Naive B cell (primary cell): ENCODE measurements around the gene PIPOX. TPM values are rescaled to one million over a fixed set of nuclear protein-coding genes. Genes with fewer than 3 reads are reported as not detected.

Source experiments
- ATAC-seq, 2 donors: fragments of 150-1000 bp; cut with Tn5 transposase; 2 replicates each; pipeline ENCODE4 v1.10.0; 2021; ENCODE audit warnings: low read depth in 2 of 2, mild to moderate bottlenecking in 2 of 2, moderate library complexity in 2 of 2
- DNase-seq: peaks from one replicate; pipeline ENCODE4 v3.0.0; 2022
- H3K27ac Mint-ChIP-seq, 6 donors: one replicate each; pipeline ENCODE4 v1.8.0; 2020 to 2022; ENCODE audit warnings: mild to moderate bottlenecking in 6 of 6, mixed read lengths in 6 of 6, moderate library complexity in 5 of 6, inconsistent platforms in 2 of 6
- H3K27me3 Mint-ChIP-seq, 3 donors: one replicate each; pipeline ENCODE4 v1.8.0; 2021 to 2022; ENCODE audit warnings: mixed read lengths in 3 of 3, mild to moderate bottlenecking in 1 of 3
- H3K36me3 Mint-ChIP-seq, 2 donors: one replicate each; pipeline ENCODE4 v1.8.0; 2020 to 2022; ENCODE audit warnings: mixed read lengths in 2 of 2, inconsistent platforms in 1 of 2, mild to moderate bottlenecking in 1 of 2
- H3K4me1 Mint-ChIP-seq, 3 donors: one replicate each; pipeline ENCODE4 v1.8.0; 2020 to 2022; ENCODE audit warnings: mixed read lengths in 3 of 3, inconsistent platforms in 1 of 3, mild to moderate bottlenecking in 1 of 3, moderate library complexity in 1 of 3
- H3K4me3 Mint-ChIP-seq, 8 donors: one replicate each; pipeline ENCODE4 v1.8.0; 2020 to 2022; ENCODE audit warnings: mild to moderate bottlenecking in 8 of 8, mixed read lengths in 8 of 8, moderate library complexity in 8 of 8, inconsistent platforms in 2 of 8
- H3K9me3 Mint-ChIP-seq, 7 donors: one replicate each; pipeline ENCODE4 v1.8.0; 2020 to 2022; ENCODE audit warnings: mixed read lengths in 7 of 7, mild to moderate bottlenecking in 5 of 7, inconsistent platforms in 2 of 7, moderate library complexity in 1 of 7
- polyA plus RNA-seq, 6 donors: library from polyadenylated mRNA; unstranded; fragments of 300-500 nt; fragmentation: Illumina TruSeq; gene quantifications; one replicate each; pipeline ENCODE4 v1.2.3, GENCODE V29; 2021; ENCODE audit warnings: low read depth in 6 of 6

The PIPOX gene
- polyA plus RNA-seq, 6 donors from 2014 or later, result 0.23 to 2.8 (median 0.98) TPM

- no peaks in the 10 kb centered on the region for H3K27me3 Mint-ChIP-seq
- H3K9me3 Mint-ChIP-seq, result no peaks in the 10 kb centered on the region
- peak overlapping the region in 1 of 6 donors; percentile 47 for H3K27ac Mint-ChIP-seq
- ATAC-seq (no peak), DNase-seq (no peak)
- H3K36me3 Mint-ChIP-seq, result peaks cover 0 to 29% of the 10 kb centered on the region in 2 donors
- H3K4me3 Mint-ChIP-seq, result no peak overlapping the region
- peaks cover 0 to 7% (median 2%) of the 10 kb centered on the region in 3 donors for H3K4me1 Mint-ChIP-seq
Measured at GRCh38 chr17:29090750-29091605, 48.0 kb downstream of the PIPOX start.

DNA sequence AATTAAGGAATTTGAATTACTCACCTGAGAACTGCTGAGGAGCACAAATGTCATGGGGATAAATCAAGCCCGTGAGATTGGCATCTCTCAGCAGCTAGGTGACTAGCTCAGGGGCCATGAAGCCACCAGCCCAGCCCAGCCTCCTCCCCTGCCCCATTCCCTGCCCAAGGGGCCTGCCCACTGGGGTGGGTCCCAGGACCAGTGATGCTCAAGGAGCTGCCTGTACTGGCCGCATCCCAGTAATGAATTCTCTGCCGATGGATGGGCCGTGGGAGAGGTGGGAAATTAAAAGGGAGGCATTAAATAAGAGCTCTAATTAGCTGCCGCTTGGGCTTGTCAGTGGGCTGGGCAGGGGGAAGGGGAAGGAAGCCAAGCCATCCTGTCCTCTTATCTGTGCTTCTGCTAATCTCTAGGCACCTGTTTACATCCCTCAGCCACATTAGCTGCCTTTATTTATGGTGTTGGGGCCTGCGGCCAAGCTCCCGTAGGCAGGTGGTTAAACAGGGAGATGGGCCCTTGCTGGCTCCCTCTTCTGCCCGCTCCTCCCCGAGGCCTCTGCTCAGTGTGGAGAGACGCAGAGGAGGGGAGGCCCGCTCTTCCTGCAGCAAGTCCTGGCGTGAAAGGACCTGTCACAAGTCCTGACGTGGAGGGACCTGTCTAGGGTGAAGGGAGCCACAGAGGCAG is 48.8 kb downstream of the PIPOX start:
- Mint-ChIP-seq H3K36me3 (peaks cover 0 to 34% of the 10 kb centered on the region in 2 donors), H3K27ac (peak overlapping the region in 3 of 6 donors; percentile 39 to 81 (median 71)), H3K27me3 (no peaks in the 10 kb centered on the region), H3K4me3 (no peak overlapping the region), H3K4me1 (peaks cover 0 to 7% (median 2%) of the 10 kb centered on the region in 3 donors), H3K9me3 (no peaks in the 10 kb centered on the region)
- DNase-seq, result no peak
- no peak for ATAC-seq

DNA sequence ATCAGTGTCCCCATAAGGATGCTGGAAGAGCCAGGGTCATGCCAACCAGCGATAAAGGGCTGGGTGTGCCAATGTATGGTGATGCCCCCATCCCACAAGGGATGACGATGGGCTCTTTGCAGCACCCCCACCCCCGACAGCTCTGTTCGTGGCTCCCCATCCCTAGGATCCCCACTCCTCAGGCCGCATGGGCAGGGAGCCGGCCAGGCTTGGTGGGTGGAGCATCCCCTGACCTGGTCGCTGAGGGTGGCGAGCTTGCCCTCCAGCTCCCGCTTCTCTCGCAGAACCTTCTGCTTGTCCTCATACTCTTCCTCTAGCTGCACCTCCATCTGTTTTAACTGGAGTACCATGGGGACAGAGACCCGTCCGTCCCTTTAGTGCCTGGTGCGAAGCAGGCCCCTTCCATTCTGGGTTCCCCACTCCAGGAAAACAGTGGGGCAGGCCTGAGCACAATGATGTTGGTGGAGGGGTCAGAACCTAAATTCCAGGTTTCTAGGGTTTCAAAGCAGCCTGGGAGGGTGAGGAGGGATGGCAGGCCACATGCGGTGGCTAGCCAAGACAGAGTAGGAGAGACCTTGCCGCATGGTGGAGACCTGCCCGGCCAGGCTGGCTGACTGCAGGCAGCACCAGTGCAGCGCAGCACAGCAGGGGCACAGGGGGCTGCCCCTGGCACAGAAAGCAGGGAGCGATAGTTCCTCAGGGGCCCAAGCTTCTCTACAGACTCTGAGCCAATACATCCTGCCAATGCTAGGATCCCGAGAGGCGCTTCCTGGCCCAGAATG is 50.3 kb downstream of the PIPOX start:
- H3K27me3 Mint-ChIP-seq, result no peaks in the 10 kb centered on the region
- H3K4me1 Mint-ChIP-seq, result peaks cover 0 to 6% (median 2%) of the 10 kb centered on the region in 3 donors
- H3K36me3 Mint-ChIP-seq, result peaks cover 0 to 40% of the 10 kb centered on the region in 2 donors
- ATAC-seq (no peak), DNase-seq (no peak)
- no peaks in the 10 kb centered on the region for H3K9me3 Mint-ChIP-seq
- peak overlapping the region in 1 of 8 donors; percentile 15 for H3K4me3 Mint-ChIP-seq
- peak overlapping the region in 2 of 6 donors; percentile 24 to 76 for H3K27ac Mint-ChIP-seq

DNA sequence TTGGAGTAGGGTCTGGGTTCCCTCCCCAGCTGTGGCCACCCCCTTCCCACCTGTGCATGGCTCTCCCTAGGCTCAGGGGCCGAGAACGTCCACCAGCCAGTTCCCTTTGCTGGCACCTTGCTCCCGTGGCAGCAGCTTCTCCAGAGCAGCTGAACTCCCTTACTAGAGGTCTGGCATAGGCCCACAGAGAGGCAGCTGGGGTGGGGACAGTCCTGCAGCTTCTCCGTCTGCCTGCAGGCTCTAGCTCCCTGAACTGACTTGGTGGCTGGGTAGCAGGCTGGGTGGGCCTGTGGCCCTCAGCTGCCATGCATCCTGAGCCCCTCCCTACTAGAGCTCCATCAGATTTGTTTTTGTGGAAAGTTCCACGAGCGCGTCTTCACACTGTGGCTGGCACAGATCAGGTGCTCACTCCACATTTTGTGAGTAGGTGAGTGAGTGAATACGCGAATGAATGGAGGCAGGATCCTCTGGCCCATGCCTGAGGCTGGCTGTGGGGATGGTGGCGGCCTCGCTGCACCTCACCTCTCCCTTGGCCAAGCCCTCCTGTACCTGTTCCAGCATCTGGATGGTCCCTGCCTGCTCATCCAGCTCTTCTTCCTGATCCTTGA is 51.3 kb downstream of the PIPOX start:
- H3K36me3 Mint-ChIP-seq, result peaks cover 0 to 38% of the 10 kb centered on the region in 2 donors
- no peak for ATAC-seq
- no peak overlapping the region for H3K27ac Mint-ChIP-seq

GRCh38 chr17:29095439-29095838 is 52.5 kb downstream of the PIPOX start:
- ATAC-seq, result no peak
- H3K36me3 Mint-ChIP-seq, result peaks cover 0 to 39% of the 10 kb centered on the region in 2 donors
- H3K27ac Mint-ChIP-seq, result peak overlapping the region in 2 of 6 donors; percentile 44 to 85

More for the DNA sequence above, 51.3 kb downstream of the PIPOX start:
- H3K4me3 Mint-ChIP-seq, result no peak overlapping the region
- H3K27me3 Mint-ChIP-seq, result no peaks in the 10 kb centered on the region
- no peak for DNase-seq
- H3K9me3 Mint-ChIP-seq, result no peaks in the 10 kb centered on the region
- no peaks in the 10 kb centered on the region for H3K4me1 Mint-ChIP-seq

GRCh38 chr17:29096094-29096493 is 53.2 kb downstream of the PIPOX start:
- Mint-ChIP-seq H3K4me1 (no peaks in the 10 kb centered on the region), H3K36me3 (peaks cover 0 to 39% of the 10 kb centered on the region in 2 donors), H3K27me3 (no peaks in the 10 kb centered on the region), H3K4me3 (no peak overlapping the region), H3K27ac (no peak overlapping the region), H3K9me3 (no peaks in the 10 kb centered on the region)
- ATAC-seq (no peak), DNase-seq (no peak)

More at GRCh38 chr17:29095439-29095838, 52.5 kb downstream of the PIPOX start:
- no peak for DNase-seq
- H3K9me3 Mint-ChIP-seq, result no peaks in the 10 kb centered on the region
- no peaks in the 10 kb centered on the region for H3K27me3 Mint-ChIP-seq
- H3K4me3 Mint-ChIP-seq, result no peak overlapping the region
- H3K4me1 Mint-ChIP-seq, result no peaks in the 10 kb centered on the region

GRCh38 chr17:29099527-29099926 is 56.6 kb downstream of the PIPOX start:
- H3K27ac Mint-ChIP-seq, result peak overlapping the region in 1 of 6 donors; percentile 50
- DNase-seq (no peak), ATAC-seq (no peak)
- no peak overlapping the region for H3K4me3 Mint-ChIP-seq
- peaks cover 8 to 63% of the 10 kb centered on the region in 2 donors for H3K36me3 Mint-ChIP-seq
- H3K27me3 Mint-ChIP-seq, result no peaks in the 10 kb centered on the region
- H3K9me3 Mint-ChIP-seq, result no peaks in the 10 kb centered on the region
- H3K4me1 Mint-ChIP-seq, result peaks cover 0 to 10% (median 8%) of the 10 kb centered on the region in 3 donors

DNA sequence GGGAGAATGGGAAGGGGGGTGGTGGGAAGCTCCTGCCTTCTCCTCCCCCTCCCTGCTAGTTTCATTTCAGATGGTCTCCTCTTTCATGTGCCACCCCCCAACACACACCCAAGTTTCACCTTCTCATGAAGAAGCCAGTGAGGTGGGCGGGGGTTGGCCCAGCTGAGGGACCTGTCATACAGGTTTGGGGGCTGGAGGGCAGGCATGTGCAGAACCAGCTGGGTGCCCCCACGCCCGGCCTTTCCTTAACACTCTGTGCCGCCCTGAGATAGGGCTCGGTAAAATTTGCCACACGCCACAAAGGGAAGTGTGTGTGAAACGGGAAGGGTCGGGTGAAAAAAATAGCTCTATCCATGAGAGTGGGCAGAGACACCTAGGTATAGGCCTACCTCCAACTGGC is 57.4 kb downstream of the PIPOX start:
- DNase-seq (no peak), ATAC-seq (no peak)
- peaks cover 0 to 12% (median 10%) of the 10 kb centered on the region in 3 donors for H3K4me1 Mint-ChIP-seq
- H3K4me3 Mint-ChIP-seq, result no peak overlapping the region
- H3K36me3 Mint-ChIP-seq, result peaks cover 10 to 71% of the 10 kb centered on the region in 2 donors
- H3K27me3 Mint-ChIP-seq, result no peaks in the 10 kb centered on the region
- peak overlapping the region in 1 of 6 donors; percentile 27 for H3K27ac Mint-ChIP-seq
- H3K9me3 Mint-ChIP-seq, result no peaks in the 10 kb centered on the region

DNA sequence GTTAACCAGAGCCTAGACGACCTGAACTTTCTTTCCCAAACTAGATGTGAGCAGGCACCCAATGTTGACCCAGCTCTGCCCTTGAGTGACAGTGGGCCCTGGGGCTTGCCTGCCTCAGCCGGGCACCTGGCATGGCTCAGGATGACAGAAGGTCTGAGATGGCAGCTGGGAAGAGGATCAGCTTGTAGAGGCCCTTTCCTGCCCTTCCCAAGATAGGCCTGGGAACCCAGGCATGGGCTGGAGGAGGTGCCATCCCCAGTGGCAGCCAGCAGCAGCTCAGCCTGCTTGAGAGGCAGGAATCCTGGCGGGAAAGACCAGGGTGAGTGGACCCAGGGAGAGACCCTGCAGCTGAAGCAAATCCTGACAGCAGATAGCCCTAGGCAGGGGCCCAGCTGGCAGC is 59.1 kb downstream of the PIPOX start:
- Mint-ChIP-seq H3K4me1 (peaks cover under 1 to 12% (median 10%) of the 10 kb centered on the region in 3 donors), H3K9me3 (no peaks in the 10 kb centered on the region), H3K36me3 (peaks cover 10 to 67% of the 10 kb centered on the region in 2 donors), H3K27ac (peak overlapping the region in 2 of 6 donors; percentile 44 to 80), H3K27me3 (no peaks in the 10 kb centered on the region), H3K4me3 (no peak overlapping the region)
- ATAC-seq (no peak), DNase-seq (no peak)

DNA sequence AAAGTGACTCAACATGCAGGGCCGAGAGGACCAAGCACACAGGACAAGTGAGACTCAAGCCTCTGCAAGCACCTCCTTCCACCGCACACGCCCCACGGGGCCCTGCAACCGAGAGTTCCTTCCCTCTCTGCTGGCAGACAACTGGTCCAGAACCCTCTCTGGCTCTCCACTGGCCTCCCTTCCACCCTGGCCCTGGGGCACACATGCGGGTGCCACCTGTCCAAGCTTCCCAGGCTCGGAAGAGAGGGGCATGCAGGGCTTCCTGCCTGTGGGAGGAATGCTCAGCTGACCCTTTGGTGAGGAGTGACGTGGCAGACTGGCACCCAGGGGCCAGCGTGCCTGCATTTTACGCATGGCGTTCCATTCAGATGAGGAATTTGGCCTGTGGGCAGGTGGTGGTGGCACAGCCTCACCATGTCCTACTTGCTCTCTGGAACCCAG is 59.8 kb downstream of the PIPOX start:
- H3K9me3 Mint-ChIP-seq, result no peaks in the 10 kb centered on the region
- peaks cover 2 to 12% (median 10%) of the 10 kb centered on the region in 3 donors for H3K4me1 Mint-ChIP-seq
- H3K36me3 Mint-ChIP-seq, result peaks cover 10 to 61% of the 10 kb centered on the region in 2 donors
- no peaks in the 10 kb centered on the region for H3K27me3 Mint-ChIP-seq
- H3K27ac Mint-ChIP-seq, result peak overlapping the region in 3 of 6 donors; percentile 0 to 44 (median 33)
- DNase-seq, result no peak
- ATAC-seq, result no peak
- no peak overlapping the region for H3K4me3 Mint-ChIP-seq

DNA sequence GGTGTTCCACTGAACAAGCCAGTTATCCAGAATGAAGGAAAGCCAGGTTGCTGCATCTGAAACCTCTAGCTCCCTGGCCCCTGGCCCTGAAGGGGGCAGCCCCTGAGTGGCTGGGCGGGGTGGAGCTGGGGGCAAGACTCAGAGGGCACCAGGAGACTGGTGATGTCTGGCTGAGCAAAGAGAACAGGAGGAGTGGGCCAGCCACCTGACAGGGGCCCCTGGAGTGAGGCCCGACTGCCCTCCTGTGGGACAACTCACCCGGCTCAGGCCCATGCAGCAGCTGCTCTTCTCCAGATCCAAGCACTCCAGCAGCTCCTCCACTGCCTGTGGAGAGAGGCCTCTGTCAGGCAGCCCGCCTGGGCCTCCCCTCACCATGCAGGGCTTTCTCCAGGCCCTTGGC is 60.4 kb downstream of the PIPOX start:
- H3K27me3 Mint-ChIP-seq, result no peaks in the 10 kb centered on the region
- H3K4me3 Mint-ChIP-seq, result no peak overlapping the region
- H3K27ac Mint-ChIP-seq, result no peak overlapping the region
- H3K36me3 Mint-ChIP-seq, result peaks cover 10 to 58% of the 10 kb centered on the region in 2 donors
- H3K9me3 Mint-ChIP-seq, result no peaks in the 10 kb centered on the region
- ATAC-seq (no peak), DNase-seq (no peak)
- peaks cover 2 to 12% (median 10%) of the 10 kb centered on the region in 3 donors for H3K4me1 Mint-ChIP-seq
